Duodenal mucosa (tissue), 2 donors: Measurements from ENCODE around the gene CDK1.

Experiments used
- H3K27ac ChIP-seq: one replicate; pipeline ENCODE4 v1.7.0; 2013; ENCODE audit warnings: low read depth, low read length
- H3K27me3 ChIP-seq, 2 donors: one replicate each; pipeline ENCODE4 v1.7.0; 2013; ENCODE audit warnings: low read length in 2 of 2, control low read depth in 1 of 2; ENCODE audit not compliant: insufficient read depth in 2 of 2, control insufficient read depth in 1 of 2
- H3K36me3 ChIP-seq, 2 donors: one replicate each; pipeline ENCODE4 v1.7.0; 2013; ENCODE audit warnings: low read length in 2 of 2, control low read depth in 1 of 2; ENCODE audit not compliant: insufficient read depth in 2 of 2, control insufficient read depth in 1 of 2
- H3K4me1 ChIP-seq, 2 donors: one replicate each; pipeline ENCODE4 v1.7.0; 2013; ENCODE audit warnings: low read length in 2 of 2, control low read depth in 1 of 2; ENCODE audit not compliant: insufficient read depth in 2 of 2, control insufficient read depth in 1 of 2
- H3K4me3 ChIP-seq, 2 donors: one replicate each; pipeline ENCODE4 v1.7.0; 2013; ENCODE audit warnings: low read length in 2 of 2, low read depth in 1 of 2
- H3K9ac ChIP-seq, 2 donors: one replicate each; pipeline ENCODE4 v1.7.0; 2013; ENCODE audit warnings: low read length in 2 of 2, low read depth in 1 of 2
- H3K9me3 ChIP-seq, 2 donors: one replicate each; pipeline ENCODE4 v1.7.0; 2013; ENCODE audit warnings: low read length in 2 of 2, control low read depth in 1 of 2; ENCODE audit not compliant: control insufficient read depth in 1 of 2

Gene CDK1

DNA sequence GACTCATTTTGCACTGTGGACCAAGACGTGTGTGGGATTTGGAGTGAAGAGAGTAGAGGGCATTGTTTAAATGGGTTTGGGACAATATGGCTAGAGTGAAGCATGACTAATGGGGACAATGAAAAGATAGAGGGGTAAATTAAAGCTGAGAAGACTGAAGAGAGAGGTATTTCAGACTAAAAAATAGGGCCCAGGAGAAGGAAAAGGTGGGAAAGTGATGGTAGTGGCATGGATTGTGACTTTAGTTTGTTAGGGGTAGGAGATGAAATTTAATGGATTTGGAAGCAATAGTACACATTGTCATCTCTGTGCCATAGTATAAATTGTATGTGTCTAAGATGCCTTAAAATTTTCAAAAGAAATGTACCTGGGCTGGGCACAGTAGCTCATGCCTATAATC, 18.2 kb downstream of the CDK1 start:
- H3K36me3 ChIP-seq = no peaks in the 10 kb centered on the region

DNA sequence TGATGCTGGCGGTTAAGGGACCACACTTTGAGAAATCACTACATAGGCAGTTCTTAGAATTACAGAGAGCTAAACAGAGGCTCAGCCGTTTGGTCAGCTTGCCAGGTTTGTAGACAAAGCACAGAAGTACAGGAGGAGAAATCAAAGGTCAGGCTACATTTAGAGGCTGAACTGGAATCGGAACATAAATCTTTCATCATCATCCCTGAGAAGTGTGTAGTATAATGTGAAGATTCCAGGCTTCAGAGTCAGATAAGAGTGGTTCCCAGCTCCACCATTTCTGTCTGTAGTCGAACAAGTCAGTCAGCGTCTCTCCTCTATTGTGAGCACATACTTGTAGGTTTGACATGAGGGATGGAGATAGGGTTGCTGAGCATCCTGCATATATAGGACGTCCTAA, 18.9 kb downstream of the CDK1 start:
- H3K9ac ChIP-seq = no peak overlapping the region
- peaks cover 0 to 8% of the 10 kb centered on the region in 2 donors for H3K4me1 ChIP-seq
- H3K27me3 ChIP-seq = no peaks in the 10 kb centered on the region
- H3K27ac ChIP-seq = no peak overlapping the region
- no peaks in the 10 kb centered on the region for H3K9me3 ChIP-seq
- H3K36me3 ChIP-seq = no peaks in the 10 kb centered on the region
- no peak overlapping the region for H3K4me3 ChIP-seq

More for the DNA sequence above, 18.2 kb downstream of the CDK1 start:
- no peaks in the 10 kb centered on the region for H3K9me3 ChIP-seq
- H3K27ac ChIP-seq = no peak overlapping the region
- no peak overlapping the region for H3K4me3 ChIP-seq
- no peak overlapping the region for H3K9ac ChIP-seq
- no peaks in the 10 kb centered on the region for H3K27me3 ChIP-seq
- peaks cover 0 to 6% of the 10 kb centered on the region in 2 donors for H3K4me1 ChIP-seq

DNA sequence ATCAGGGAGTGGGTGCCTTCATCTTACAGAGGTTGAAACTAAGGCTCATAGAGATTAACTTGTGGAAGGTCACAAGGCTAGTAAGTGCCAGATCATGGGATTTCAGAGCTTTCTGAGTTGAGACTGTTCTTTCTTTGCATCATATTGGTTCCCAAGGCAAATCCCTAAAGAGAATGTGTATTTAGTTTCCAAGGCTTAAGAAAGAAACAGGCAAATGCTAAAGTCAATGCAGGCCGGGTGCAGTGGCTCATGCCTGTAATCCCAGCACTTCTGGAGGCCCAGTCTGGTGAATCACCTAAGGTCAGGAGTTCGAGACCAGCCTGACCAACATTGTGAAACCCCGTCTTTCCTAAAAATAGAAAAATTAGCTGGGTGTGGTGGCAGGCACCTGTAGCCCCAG, 19.8 kb downstream of the CDK1 start:
- H3K4me1 ChIP-seq = peaks cover 0 to 8% of the 10 kb centered on the region in 2 donors
- H3K9me3 ChIP-seq = no peaks in the 10 kb centered on the region
- H3K4me3 ChIP-seq = no peak overlapping the region
- H3K36me3 ChIP-seq = no peaks in the 10 kb centered on the region
- H3K9ac ChIP-seq = no peak overlapping the region
- no peaks in the 10 kb centered on the region for H3K27me3 ChIP-seq
- H3K27ac ChIP-seq = no peak overlapping the region

DNA sequence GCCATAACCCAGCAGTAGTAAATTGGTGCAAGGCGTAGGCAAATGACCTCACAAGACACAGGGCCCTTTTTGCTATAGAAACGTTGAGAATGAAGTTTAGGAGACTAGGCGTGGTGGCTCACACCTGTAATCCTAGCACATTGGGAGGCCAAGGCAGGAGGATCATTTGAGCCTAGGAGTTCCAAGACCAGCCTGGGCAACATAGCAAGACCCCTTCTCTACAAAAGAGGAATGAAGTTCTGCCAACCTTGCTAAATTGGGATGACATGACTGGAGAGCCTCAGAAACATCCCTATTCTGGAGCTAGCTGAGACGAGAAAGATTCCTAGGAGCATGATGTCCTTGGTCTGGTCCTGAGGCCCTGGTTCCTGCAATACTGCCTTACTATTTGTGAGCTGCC, 20.6 kb downstream of the CDK1 start:
- Histone ChIP-seq H3K36me3 (no peaks in the 10 kb centered on the region), H3K9me3 (no peaks in the 10 kb centered on the region), H3K4me1 (peaks cover 0 to 8% of the 10 kb centered on the region in 2 donors), H3K4me3 (no peak overlapping the region), H3K9ac (no peak overlapping the region), H3K27ac (no peak overlapping the region), H3K27me3 (no peaks in the 10 kb centered on the region)

DNA sequence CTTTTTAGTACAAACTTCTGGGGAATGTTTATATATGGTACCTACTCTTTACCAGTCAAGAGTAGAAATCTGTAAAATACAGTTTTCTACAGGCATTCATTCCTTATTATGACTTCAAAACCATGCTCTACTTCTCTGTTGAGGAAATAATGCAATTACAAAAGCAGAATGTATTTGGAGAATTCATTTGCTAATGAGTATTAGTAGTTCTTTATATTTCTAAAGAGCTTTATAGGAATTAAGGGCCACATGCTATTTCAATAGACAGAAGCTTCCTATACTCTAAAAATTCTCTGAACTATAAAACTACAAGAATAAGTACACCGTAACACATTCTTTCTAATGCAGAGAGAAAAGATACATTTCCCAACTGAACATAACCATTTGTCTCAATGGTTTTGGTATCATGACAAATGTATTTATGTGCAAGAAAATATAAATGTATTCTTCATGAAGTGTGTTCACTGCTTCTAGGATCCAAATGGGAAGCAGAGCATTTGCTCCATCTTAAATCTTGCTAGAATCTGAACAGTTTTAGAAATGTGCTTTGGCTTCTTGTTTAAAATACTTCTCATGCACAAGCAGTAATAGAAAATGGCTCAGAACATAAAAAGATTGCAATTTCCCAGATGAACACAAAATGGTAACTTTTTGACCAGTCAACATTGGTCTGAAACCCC, 21.8 kb downstream of the CDK1 start:
- Histone ChIP-seq H3K27ac (no peak overlapping the region), H3K4me3 (no peak overlapping the region), H3K4me1 (peaks cover 0 to 8% of the 10 kb centered on the region in 2 donors), H3K9me3 (no peaks in the 10 kb centered on the region), H3K36me3 (no peaks in the 10 kb centered on the region), H3K27me3 (no peaks in the 10 kb centered on the region), H3K9ac (no peak overlapping the region)

DNA sequence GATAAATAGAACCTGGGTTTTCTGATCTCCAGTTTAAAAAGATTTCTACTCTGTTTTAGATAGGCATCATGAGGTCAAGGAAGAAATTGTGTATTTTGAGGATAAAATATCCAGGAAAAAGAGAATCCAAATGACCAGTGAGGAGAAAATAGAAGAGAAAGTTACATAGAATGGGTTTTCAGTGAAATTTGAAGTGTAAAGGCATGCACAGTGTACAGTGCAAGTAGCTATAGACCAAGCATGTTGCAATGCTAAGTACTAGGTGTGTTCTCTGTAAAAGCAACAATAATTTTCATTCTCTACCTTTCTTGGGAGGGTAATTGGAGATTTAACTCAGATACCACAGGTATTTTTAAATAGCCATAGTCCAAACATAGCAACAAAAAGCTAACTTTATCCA, 22.6 kb downstream of the CDK1 start:
- no peaks in the 10 kb centered on the region for H3K9me3 ChIP-seq
- H3K4me1 ChIP-seq = peaks cover 0 to 8% of the 10 kb centered on the region in 2 donors
- H3K9ac ChIP-seq = no peak overlapping the region
- no peaks in the 10 kb centered on the region for H3K36me3 ChIP-seq
- no peaks in the 10 kb centered on the region for H3K27me3 ChIP-seq
- H3K27ac ChIP-seq = no peak overlapping the region
- H3K4me3 ChIP-seq = no peak overlapping the region

DNA sequence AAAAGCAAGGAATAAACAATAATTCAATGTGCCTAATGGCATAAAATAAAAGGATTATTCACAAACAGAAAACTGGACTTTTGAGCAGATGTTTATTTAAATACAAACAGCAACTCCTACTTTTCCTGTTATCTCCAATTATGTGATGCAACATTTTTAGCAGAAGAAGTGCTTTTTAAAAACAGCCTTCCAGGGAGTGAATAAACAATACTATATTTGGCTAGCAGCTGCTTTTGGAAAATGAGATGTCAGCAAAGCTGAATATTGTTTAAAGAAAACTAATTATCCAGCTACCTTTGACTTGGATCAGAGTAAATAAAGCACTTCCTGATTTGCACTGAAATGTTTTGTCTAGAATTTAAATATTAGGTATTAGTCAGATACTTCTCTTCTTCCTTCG, 23.2 kb downstream of the CDK1 start:
- H3K9me3 ChIP-seq = no peaks in the 10 kb centered on the region
- no peaks in the 10 kb centered on the region for H3K36me3 ChIP-seq
- H3K4me1 ChIP-seq = peaks cover 0 to 8% of the 10 kb centered on the region in 2 donors
- H3K27me3 ChIP-seq = no peaks in the 10 kb centered on the region
- H3K27ac ChIP-seq = no peak overlapping the region
- no peak overlapping the region for H3K9ac ChIP-seq
- no peak overlapping the region for H3K4me3 ChIP-seq

DNA sequence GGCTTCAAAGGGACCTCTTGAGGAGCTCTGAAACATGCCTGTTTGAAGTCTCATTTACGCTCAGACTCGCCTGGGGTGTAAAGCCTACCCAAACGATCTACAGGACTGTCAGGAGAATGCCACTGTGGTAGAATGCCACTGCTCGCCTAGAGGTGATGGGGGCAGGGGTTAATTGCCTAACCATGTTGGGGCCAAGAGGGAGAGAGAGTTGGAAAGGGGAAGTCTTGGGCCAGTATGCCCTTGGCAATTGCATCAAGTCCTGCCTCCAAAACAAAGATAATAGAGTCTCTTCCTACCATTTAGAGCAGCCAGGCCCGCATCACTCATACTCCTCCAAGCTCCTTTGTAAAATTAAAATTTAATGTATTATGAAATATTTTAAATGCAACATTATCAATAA, 25.2 kb downstream of the CDK1 start:
- no peak overlapping the region for H3K27ac ChIP-seq
- H3K27me3 ChIP-seq = no peaks in the 10 kb centered on the region
- no peak overlapping the region for H3K4me3 ChIP-seq
- no peaks in the 10 kb centered on the region for H3K9me3 ChIP-seq
- no peaks in the 10 kb centered on the region for H3K36me3 ChIP-seq
- no peak overlapping the region for H3K9ac ChIP-seq
- H3K4me1 ChIP-seq = peaks cover 0 to 8% of the 10 kb centered on the region in 2 donors

DNA sequence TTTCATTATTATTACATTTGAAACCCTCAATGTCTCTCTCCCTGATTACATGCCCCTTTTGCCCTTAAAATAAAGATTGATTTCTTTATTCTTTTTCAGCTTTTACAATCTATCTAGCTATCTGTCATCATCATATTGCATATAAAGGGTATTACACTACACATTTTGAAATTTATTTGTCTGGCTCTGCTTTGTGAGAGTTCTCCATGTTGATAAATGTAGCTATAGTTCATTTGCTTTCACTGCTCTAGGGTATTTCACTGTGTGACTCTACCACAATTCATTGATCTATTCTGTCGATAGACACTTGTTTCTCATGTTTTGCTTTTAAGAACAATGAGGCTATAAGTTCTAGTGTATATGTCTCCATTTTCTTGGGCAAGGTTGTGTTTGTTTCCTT, 25.6 kb downstream of the CDK1 start:
- Histone ChIP-seq H3K27me3 (no peaks in the 10 kb centered on the region), H3K4me1 (peaks cover 0 to 8% of the 10 kb centered on the region in 2 donors), H3K4me3 (no peak overlapping the region), H3K9ac (no peak overlapping the region), H3K9me3 (no peaks in the 10 kb centered on the region), H3K36me3 (no peaks in the 10 kb centered on the region), H3K27ac (no peak overlapping the region)

DNA sequence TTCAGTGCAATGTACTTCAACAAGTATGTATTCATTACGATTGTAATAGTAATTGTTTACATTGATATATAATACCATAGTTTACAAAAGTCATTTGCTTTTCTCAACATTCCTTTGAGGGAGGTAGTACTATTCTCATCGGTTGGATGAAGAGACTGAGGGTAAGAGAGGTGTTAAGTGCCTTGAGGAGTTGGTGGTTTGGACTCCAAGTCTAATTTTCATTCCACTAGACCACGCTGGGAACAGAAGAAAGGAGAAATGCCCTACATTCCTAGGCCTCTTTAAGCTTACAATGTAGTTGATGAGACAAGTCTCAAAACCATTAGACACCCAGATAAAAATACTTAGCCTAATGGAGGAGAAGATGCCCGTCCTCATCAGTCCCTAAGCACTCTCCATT, 28.6 kb downstream of the CDK1 start:
- no peaks in the 10 kb centered on the region for H3K36me3 ChIP-seq
- no peaks in the 10 kb centered on the region for H3K9me3 ChIP-seq
- no peak overlapping the region for H3K9ac ChIP-seq
- H3K4me3 ChIP-seq = no peak overlapping the region
- peaks cover 0 to 3% of the 10 kb centered on the region in 2 donors for H3K4me1 ChIP-seq
- no peaks in the 10 kb centered on the region for H3K27me3 ChIP-seq
- no peak overlapping the region for H3K27ac ChIP-seq
